Kidney (tissue), 14 donors: ENCODE measurements around the gene ANGPTL2. TPM values are rescaled to one million over a fixed set of nuclear protein-coding genes. Genes with fewer than 3 reads are reported as not detected.
A peak's percentile ranks its signal among the peaks of the same experiment; 100 is the strongest.

ENCODE experiments used
- DNase-seq, 5 donors: peaks; one replicate each; pipeline ENCODE4 v3.0.0-alpha.2; 2013 to 2020
- FAIRE-seq: peaks from 2 replicates; lab custom pipeline; 2012; peaks lifted over from hg19 to GRCh38; lab: Jason Lieb, UNC
- H3K27ac ChIP-seq, 2 donors: one replicate each; pipeline ENCODE4 v1.7.0; 2013; ENCODE audit warnings: low read depth in 2 of 2, low read length in 2 of 2, inconsistent platforms in 1 of 2
- H3K27me3 ChIP-seq: one replicate; pipeline ENCODE4 v1.7.1; 2013; ENCODE audit warnings: low read length, inconsistent platforms; ENCODE audit not compliant: control insufficient read depth, insufficient read depth
- H3K36me3 ChIP-seq, 3 donors: one replicate each; pipeline versions ENCODE4 v1.7.0 to v1.7.1; 2013; ENCODE audit warnings: low read length in 3 of 3, control low read depth in 1 of 3, inconsistent platforms in 1 of 3; ENCODE audit not compliant: insufficient read depth in 3 of 3, control insufficient read depth in 2 of 3
- H3K4me1 ChIP-seq, 3 donors: one replicate each; pipeline versions ENCODE4 v1.7.0 to v1.7.1; 2013; ENCODE audit warnings: low read length in 3 of 3, inconsistent platforms in 1 of 3, low read depth in 1 of 3; ENCODE audit not compliant: control insufficient read depth in 2 of 3, insufficient read depth in 2 of 3
- H3K4me3 ChIP-seq, 3 donors: one replicate each; pipeline versions ENCODE4 v1.7.0 to v1.8.1; 2013; ENCODE audit warnings: low read length in 3 of 3, control low read depth in 1 of 3, inconsistent platforms in 1 of 3
- H3K9ac ChIP-seq, 3 donors: one replicate each; pipeline versions ENCODE4 v1.7.0 to v1.7.1; 2013; ENCODE audit warnings: low read length in 3 of 3, control low read depth in 1 of 3, inconsistent platforms in 1 of 3
- H3K9me3 ChIP-seq, 3 donors: one replicate each; pipeline versions ENCODE4 v1.7.0 to v1.7.1; 2013; ENCODE audit warnings: low read length in 3 of 3, control low read depth in 1 of 3, inconsistent platforms in 1 of 3; ENCODE audit not compliant: control insufficient read depth in 2 of 3, insufficient read depth in 1 of 3
- CTCF ChIP-seq: IDR thresholded peaks from 3 replicates; pipeline ENCODE4 v1.5.1; 2012; ENCODE audit warnings: mild to moderate bottlenecking, moderate library complexity, borderline replicate concordance; ENCODE audit not compliant: insufficient read depth; ENCODE audit errors: extremely low read depth
- intact Hi-C: fragments of 100-400 bp; cut with DNase I; formaldehyde crosslinking; loops from one replicate; pipeline ENCODE4 v1.11.1; 2022
- polyA plus RNA-seq: library from polyadenylated mRNA; stranded (reverse); fragments of 350-450 nt; fragmentation: Illumina TruSeq; extraction: RNeasy Lipid Tissue Mini Kit (QIAGEN cat#74804); gene quantifications from one replicate; pipeline ENCODE4 v1.2.3, GENCODE V29; 2014; ENCODE audit warnings: low read depth, low replicate concordance; ENCODE audit not compliant: insufficient read depth
- total RNA-seq: library from RNA; stranded (reverse); fragmentation: NEBNext Ultra II Directional; extraction: Animal tissue kit (Norgen Biotek cat#: 25700); gene quantifications from one replicate; pipeline ENCODE4 v1.2.1, GENCODE V29; 2021
- donor health status: control.
- donor health status: control.
- donor health status: control.
- donor health status: control.
- donor health status: control.
- donor health status: DM: yes; HTN: yes; CAD: no.
- donor health status: Normal renal cell carcinoma (clear cell type).

Gene ANGPTL2
- total and polyA plus RNA-seq, 2 donors from 2014 or later, result 4.3 to 12.4 TPM

GRCh38 chr9:127095411-127095810, 27.0 kb downstream of the ANGPTL2 start:
- peak in 2 of 5 donors; percentile 26 to 42 for DNase-seq

GRCh38 chr9:127093319-127094020, 29.0 kb downstream of the ANGPTL2 start:
- H3K27me3 ChIP-seq, result no peaks in the 10 kb centered on the region
- no peaks in the 10 kb centered on the region for H3K9me3 ChIP-seq
- DNase-seq, result no peak
- no peak for FAIRE-seq
- intact Hi-C loops, result no loop called here
- no peak for TF ChIP-seq CTCF
- no peak overlapping the region for H3K27ac ChIP-seq
- no peak overlapping the region for H3K4me3 ChIP-seq
- no peak overlapping the region for H3K9ac ChIP-seq
- peaks cover 0 to 8% (median 6%) of the 10 kb centered on the region in 3 donors for H3K36me3 ChIP-seq
- no peaks in the 10 kb centered on the region for H3K4me1 ChIP-seq

More at GRCh38 chr9:127095411-127095810, 27.0 kb downstream of the ANGPTL2 start:
- Histone ChIP-seq H3K4me3 (no peak overlapping the region), H3K9ac (no peak overlapping the region), H3K27ac (no peak overlapping the region), H3K4me1 (no peaks in the 10 kb centered on the region), H3K9me3 (no peaks in the 10 kb centered on the region), H3K27me3 (no peaks in the 10 kb centered on the region), H3K36me3 (peaks cover 0 to 8% (median 4%) of the 10 kb centered on the region in 3 donors)
- no peak for FAIRE-seq
- TF ChIP-seq CTCF, result no peak
- intact Hi-C loops, result no loop called here

GRCh38 chr9:127092041-127092608, 30.3 kb downstream of the ANGPTL2 start:
- H3K9ac ChIP-seq, result no peak overlapping the region
- intact Hi-C loops, result no loop called here
- no peak for TF ChIP-seq CTCF
- H3K4me3 ChIP-seq, result no peak overlapping the region
- H3K9me3 ChIP-seq, result no peaks in the 10 kb centered on the region
- no peak for FAIRE-seq
- no peaks in the 10 kb centered on the region for H3K4me1 ChIP-seq
- peaks cover 0 to 8% (median 6%) of the 10 kb centered on the region in 3 donors for H3K36me3 ChIP-seq
- H3K27ac ChIP-seq, result no peak overlapping the region
- no peaks in the 10 kb centered on the region for H3K27me3 ChIP-seq
- DNase-seq, result no peak
